Cardiac fibroblast (primary cell): Measurements from ENCODE around the gene TGDS.

Experiments used
- DNase-seq, 2 donors: peaks; one replicate each; pipeline versions ENCODE4 v3.0.0 to v3.0.0-alpha.2; 2010; ENCODE audit warnings: low read depth in 2 of 2
- H3K4me3 ChIP-seq, 2 donors: replicated peaks in 1 of 2; 1 replicate in 1 of 2; 2 replicates in 1 of 2; pipeline ENCODE4 v1.5.1; 2011; ENCODE audit warnings: low read depth in 2 of 2, low read length in 2 of 2, mild to moderate bottlenecking in 2 of 2, moderate library complexity in 1 of 2
- CTCF ChIP-seq: IDR thresholded peaks from one replicate; pipeline ENCODE4 v1.5.1; 2011; ENCODE audit warnings: low read depth, mild to moderate bottlenecking, low read length, inconsistent platforms

The TGDS gene

GRCh38 chr13:94630858-94631257 lies 34.9 kb upstream of the TGDS start:
- H3K4me3 ChIP-seq = no peak overlapping the region
- no peak for DNase-seq
- TF ChIP-seq CTCF = no peak

- no peak for DNase-seq
- no peak for TF ChIP-seq CTCF
- no peak overlapping the region for H3K4me3 ChIP-seq
These were observed 27.4 kb upstream of the TGDS start for GRCh38 chr13:94623316-94623715.

GRCh38 chr13:94622344-94622743 lies 26.4 kb upstream of the TGDS start:
- H3K4me3 ChIP-seq = no peak overlapping the region
- TF ChIP-seq CTCF = no peak
- DNase-seq = no peak

DNA sequence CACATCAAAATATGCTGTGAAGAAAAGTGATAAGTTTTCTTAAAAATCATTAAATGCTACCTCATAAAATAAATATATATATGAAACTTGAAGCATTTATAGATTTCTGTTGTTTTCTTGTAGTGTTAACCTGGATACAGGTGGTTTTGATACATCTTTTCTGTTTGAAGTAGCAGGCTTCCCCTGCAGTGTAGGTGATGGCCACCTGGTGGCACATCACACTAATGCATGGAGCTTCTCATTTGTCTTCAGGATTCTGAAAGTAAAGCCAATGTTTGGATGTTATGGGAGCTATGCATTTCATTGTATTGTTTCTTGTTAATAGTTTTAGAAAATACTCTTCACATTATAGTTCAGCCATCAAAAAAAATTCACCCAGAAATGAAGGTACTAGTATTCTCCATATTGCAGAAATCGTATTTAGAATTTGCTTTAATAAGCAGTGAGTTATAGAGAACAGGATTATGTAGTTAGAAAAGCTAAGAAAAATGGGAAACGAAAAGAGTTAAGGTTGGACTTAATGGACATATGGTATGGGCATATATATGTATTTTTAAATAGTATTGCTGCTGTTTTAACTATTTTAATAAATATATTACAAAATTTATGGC lies 24.4 kb upstream of the TGDS start:
- peak; percentile 54 to 56 for DNase-seq
- peak; percentile 75 for TF ChIP-seq CTCF
- H3K4me3 ChIP-seq = no peak overlapping the region

- no peak overlapping the region for H3K4me3 ChIP-seq
- peak; percentile 38 for TF ChIP-seq CTCF
- peak; percentile 36 to 44 for DNase-seq
These were observed 21.5 kb upstream of the TGDS start for GRCh38 chr13:94617389-94618000.

- no peak for TF ChIP-seq CTCF
- H3K4me3 ChIP-seq = no peak overlapping the region
- no peak for DNase-seq
These were observed 17.1 kb upstream of the TGDS start for GRCh38 chr13:94613051-94613450.

DNA sequence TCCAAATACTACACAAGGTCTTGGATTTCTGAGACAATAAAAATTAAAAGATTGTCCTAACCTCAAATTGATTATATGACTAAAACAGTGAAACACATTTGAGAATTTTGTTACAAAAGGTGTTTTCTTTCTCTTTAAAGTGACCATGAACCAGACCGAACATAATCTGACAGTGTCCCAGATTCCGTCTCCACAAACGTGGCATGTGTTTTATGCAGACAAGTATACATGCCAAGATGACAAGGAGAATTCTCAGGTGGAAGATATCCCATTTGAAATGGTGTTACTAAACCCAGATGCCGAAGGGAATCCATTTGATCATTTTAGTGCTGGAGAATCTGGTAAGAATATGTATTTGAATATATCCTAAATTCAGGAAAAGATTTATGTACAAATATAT lies 16.1 kb upstream of the TGDS start:
- no peak for TF ChIP-seq CTCF
- H3K4me3 ChIP-seq = no peak overlapping the region
- DNase-seq = no peak
